Activated CD4-positive, alpha-beta T cell treated with anti-CD3 and anti-CD28 coated beads for 4 hours (primary cell): ENCODE measurements around the gene MRPS33.
A peak's percentile ranks its signal among the peaks of the same experiment; 100 is the strongest.
"Not testable (repeated sequence)": the region's sequence is repeated elsewhere in the genome, so short reads cannot be mapped to it uniquely, and the experiment has no call there.

ENCODE experiments used
- DNase-seq, 2 donors: peaks; one replicate each; pipeline ENCODE4 v3.0.0-alpha.2; 2020

Gene MRPS33

DNA sequence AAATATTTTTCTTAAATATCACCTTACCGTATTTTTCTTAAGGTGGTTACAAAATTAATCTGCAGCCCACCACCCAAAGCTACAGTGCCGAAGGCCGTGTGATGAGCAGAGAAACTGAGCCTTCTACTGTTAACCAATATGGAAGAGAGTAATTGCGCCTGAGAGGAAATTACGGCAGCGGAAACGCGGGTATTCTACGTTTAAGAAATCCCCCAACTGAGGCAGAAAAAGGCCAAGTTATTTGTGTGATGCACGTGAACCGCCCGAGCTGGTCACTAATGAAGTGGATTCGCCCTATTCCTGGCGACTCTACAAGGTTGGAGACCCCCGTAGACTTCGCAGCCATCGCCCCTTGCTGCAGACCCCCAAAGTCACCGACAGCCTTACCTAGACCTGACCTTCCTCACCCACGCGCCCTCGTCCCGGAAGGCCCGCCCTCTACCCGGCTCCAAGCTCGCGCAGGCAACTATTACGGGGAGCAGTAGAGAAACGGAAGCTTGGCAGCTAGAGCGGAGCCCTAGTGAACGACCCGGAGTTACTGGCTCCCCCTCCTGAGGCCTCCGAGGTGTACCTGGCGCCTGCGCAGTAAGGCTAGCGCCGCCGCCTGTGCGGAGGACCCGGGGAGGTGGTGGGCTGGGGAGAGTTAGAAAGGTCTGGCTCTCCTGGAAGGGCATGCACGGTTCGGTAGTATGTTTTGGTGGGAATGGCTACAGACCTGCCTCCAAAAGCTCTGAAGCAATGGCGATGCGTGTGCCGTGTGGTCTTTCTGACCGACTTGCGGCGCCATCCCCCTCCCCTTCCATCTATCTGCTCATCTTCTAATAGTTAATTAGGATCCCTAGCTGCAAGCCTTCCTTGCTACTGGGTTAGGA, at the start of gene MRPS33:
TSS of gene MRPS33 (minus strand) at position 429 of the 872 bp plus-strand sequence. CDS start 4,319 bp downstream, outside the sequence.
- DNase-seq: peak; percentile 93 to 94

DNA sequence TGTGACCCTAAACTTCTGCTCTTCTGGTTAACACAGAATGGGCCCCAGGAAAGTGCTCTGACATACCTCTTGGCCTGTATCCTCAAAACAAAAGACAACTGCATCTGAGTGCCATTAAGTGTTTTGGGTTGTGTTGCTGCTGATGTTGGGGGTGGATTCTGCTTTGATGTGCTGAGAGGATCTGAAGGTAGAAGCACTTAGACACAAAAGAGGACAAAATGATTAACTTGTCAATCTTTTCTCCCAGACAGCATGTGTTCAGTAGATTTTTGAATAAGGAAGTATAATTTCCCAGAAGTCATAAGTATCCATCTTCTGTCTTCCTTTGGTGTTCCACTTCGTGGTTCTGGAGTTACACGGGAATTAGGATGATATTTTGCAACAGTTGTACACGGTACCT, 43.0 kb upstream of the MRPS33 start:
- no peak for DNase-seq

DNA sequence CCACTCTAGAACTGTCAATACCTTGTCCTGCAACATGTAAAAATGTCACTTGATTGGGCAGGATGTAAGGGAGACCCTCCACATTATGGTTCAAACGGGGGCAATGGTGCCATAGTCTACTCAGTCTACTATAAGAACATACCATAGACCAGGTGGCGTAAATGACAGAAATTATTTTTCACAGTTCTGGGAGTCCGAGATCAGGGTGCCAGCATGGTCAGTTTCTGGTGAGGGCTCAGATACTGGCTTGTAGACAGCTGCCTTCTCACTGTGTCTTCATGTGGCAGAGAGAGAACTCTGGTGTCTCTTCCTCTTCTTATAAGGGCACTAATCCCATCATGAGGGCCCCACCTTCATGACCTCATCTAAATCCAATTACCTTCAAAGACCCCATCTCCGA, 40.4 kb upstream of the MRPS33 start:
- DNase-seq: no peak

DNA sequence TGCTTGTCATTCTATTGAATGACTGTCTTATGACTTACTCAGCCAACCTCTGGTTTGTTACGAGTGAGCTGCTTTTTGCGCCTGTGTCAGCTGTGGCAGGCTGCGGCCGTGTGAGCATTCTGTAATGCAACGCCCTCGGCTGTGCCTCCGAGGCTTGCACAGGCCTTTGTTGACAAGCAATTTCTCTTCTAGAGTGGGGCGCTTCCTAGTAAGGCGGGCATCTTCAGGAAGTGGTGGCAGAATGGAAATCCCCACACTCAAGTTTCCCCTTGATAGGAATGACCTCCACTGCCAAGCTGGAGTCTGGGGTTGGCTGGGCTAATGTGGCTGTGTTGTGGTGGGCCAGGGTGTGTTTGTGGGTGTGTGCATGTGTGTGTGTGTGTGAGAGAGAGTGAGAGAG, 38.9 kb upstream of the MRPS33 start:
- DNase-seq: peak; percentile 30 to 53

DNA sequence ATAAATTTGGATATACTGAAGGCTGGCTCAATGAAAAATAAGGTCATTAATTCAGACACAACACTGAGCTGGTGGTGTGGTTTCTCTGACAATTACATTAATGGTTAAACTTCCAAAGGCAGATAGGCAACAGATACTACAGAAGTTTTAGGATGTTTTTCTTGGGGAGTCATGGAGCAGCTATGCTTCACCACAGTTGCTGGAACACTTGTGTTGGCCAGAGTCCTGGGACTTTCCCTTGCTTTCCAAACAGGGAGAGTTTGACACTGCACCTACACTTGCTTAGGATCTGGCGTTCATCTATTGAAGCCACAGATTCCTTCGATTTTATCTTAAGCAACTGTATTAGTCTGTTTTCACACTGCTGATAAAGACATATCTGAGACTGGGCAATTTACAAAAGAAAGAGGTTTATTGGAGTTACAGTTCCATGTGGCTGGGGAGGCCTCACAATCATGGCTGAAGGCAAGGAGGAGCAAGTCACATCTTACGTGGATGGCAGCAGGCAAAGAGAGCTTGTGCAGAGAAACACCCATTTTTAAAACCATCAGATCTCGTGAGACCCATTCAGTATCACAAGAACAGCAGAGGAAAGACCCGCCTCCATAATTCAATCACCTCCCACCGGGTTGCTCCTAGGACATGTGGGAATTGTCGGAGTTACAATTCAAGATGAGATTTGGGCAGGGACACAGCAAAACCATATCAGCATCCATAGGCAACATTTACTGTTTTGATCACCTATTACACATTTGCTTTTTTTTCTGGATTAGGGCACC, 31.3 kb upstream of the MRPS33 start:
- no peak for DNase-seq

DNA sequence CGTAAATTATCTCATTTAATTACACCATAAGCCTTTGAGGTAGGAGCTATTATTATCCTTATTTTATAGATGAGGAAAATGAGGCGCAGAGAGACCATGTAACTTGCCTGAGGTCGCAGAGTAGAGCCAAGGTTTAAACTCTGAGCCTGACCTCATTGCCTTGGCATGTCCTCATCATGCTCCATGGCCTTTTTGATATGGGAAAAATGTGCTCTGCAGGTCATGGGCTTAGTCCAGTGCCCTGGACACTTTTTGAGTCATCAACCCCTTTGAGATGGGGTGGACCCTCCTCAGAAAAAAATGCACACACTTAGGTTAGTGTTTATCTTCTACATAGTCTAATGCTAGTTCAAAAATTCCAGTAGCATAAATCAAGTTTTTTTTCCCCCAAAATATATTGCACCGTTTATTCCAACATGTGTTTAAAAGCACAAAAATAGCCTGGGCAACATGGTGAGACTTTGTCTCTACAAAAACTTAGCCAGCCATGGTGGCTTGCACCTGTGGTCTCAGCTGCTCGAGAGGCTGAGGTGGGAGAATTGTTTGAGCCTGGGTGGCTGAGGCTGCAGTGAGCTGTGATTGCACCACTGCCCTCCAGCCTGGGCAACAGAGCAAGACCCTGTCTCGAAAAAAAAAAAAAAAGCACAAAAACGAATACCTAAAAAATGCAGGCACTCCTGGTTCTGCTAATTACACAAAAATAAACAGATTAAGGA, 30.5 kb upstream of the MRPS33 start:
- no peak for DNase-seq

DNA sequence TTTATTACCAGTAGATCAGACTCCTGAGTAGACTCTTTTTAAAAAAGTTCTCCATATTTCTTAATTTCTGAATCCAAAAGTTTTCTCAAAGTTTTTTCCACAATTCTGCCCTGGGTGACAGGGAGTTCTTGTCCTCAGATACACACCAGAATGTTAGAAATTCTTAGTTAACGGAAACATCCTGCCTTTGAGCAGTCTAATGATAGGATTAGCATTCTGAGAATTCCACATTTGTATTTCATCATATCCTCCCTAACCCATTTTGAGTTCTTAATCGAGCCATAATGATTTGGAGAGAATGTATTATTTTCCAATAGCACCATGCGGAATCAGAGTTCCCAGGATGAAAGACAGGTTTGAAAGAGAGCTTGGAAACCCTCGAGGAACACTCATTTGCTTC, 28.9 kb upstream of the MRPS33 start:
- DNase-seq: no peak

DNA sequence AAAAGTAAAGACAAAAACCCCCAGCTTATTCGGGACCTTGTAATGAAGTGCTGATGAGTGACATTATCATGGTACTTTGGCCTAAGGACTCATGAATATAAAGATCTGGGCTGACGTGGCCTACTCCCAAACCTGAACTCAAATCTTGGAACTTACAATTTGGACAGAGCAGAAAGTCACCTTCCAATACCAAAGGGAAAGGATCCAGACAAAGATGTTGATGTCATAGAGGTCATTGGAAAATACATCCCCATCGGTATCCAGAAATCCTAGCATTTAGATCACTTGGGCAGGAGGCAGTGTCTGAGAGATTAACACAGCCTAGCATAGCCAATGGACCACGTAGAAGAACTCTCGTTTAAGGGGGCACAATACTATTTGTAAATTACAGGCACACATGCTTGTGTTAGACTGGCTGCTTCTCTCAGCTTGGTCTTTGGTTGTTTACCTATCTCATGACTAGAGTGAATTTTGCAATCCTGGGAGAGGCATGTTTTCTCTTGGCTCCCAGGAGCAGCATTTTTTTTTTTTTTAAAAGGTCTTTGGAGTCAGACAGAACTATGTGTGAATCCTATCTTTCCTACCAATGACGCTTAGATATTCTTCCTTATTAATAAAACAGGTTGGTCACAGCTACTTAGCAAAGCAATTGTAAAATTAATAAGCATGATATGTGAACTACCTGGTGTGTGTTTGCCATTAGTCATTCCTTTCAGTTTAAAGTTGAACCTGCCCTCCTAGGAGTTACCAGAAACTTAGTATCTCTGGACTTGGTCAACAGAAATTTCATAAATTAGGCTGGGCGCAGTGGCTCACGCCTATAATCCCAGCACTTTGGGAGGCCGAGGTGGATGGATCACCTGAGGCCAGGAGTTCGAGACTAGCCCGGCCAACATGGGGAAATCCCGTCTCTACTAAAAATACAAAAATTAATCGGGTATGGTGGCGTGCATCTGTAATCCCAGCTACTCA, 27.8 kb upstream of the MRPS33 start:
- DNase-seq: no peak

DNA sequence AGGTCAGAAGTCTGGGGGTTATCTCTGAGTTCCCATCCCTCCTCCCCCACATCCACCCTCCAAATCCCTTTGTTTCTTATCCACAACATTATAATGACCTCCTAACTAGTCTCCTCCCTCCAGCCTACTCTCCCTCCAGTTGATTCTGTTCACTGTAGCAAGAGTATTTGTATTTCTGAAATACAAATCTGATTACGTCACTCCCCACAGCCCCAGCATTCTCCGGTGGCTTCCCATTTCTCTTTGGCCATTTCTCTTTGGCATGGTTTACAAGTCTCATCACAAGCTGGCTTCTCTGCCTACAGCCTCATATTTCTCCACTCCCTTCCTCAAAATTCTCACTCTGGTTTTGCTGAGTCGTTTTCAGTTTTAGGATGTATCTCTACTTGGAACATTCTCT, 24.6 kb upstream of the MRPS33 start:
- no peak for DNase-seq

DNA sequence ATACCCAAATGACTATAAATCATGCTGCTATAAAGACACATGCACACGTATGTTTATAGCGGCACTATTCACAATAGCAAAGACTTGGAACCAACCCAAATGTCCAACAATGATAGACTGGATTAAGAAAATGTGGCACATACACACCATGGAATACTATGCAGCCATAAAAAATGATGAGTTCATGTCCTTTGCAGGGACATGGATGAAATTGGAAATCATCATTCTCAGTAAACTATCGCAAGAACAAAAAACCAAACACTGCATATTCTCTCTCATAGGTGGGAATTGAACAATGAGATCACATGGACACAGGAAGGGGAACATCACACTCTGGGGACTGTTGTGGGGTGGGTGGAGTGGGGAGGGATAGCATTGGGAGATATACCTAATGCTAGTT, 23.3 kb upstream of the MRPS33 start:
- DNase-seq: not testable (repeated sequence)

DNA sequence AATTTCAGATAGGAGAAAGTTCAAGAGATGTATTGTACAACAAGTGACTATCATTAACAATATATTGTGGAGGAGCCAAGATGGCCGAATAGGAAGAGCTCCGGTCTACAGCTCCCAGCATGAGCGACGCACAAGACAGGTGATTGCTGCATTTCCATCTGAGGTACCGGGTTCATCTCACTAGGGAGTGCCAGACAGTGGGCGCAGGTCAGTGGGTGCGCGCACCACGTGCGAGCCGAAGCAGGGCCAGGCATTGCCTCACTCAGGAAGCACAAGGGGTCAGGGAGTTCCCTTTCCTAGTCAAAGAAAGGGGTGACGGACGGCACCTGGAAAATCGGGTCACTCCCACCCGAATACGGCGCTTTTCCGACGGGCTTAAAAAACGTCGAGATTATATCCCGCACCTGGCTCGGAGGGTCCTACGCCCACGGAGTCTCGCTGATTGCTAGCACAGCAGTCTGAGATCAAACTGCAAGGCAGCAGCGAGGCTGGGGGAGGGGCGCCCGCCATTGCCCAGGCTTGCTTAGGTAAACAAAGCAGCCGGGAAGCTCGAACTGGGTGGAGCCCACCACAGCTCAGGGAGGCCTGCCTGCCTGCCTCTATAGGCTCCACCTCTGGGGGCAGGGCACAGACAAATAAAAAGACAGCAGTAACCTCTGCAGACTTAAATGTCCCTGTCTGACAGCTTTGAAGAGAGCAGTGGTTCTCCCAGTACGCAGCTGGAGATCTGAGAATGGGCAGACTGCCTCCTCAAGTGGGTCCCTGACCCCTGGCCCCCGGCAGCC, 18.0 kb upstream of the MRPS33 start:
- not testable (repeated sequence) for DNase-seq

DNA sequence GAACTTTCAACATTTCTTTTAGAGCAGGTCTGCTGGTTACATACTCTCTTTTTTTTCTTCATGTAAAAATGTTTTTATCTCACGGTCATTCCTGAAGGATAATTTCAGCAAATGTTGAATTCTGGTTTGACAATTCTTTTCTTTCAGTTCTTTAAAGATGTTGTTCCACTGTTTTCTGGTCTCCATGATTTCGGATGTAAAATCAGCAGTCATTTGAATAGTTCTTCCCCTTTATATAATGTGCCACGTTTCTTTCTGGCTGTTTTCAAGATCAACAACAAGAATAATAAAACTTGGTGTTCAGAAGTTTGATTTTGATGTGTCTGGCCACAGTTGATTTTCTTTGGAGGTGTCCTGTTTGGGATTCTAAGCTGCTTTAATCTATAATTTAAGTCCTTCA, 14.0 kb upstream of the MRPS33 start:
- no peak for DNase-seq

DNA sequence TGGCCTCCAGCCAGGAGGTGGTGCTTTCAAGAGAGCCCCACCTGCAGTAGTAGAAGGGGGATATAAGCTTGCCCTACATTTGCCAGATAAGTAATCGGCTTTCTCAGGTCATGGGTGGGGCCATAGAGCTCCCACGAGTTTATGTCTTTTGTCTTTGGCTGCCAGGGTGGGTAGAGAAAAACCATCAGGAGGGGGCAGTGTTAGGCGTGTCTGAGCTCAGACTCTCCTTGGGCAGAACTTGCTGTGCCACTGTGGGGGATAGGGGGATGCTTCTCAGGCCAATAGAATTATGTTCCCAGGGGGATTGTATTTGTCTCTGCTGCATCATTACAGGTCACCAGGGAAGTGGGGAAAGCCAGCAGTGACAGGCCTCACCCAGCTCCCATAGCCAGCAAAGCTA, 12.3 kb upstream of the MRPS33 start:
- DNase-seq: no peak

DNA sequence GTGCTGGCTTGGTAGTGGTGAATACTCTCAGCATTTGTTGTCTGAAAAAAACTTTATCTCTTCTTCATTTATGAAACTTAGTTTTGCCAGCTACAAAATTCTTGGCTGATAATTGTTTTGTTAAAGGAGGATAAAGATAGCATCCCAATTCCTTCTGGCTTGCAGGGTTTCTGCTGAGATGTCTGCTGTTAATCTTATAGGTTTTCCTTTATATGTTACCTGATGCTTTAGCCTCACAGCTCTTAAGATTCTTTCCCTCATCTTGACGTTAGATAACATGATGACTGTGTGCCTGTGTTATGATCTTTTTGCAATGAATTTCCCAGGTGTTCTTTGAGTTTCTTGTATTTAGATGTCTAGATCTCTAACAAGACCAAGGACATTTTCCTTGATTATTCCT, 9.9 kb upstream of the MRPS33 start:
- no peak for DNase-seq

DNA sequence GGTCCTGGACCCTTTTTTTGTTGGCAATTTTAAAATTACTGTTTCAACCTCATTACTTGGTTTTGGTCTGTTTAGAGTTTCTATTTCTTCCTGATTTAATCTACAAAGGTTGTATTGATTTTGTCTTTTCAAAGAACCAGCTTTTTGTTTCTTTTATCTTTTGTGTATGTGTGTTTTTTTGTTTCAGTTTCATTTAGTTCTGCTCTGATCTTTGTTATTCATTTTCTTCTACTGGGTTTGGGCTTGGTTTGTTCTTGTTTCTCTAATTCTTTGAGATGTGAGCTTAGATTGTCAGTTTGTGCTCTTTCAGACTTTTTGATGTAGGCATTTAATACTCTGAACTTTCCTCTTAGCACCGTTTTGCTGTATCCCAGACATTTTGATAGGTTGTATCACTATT, 8.5 kb upstream of the MRPS33 start:
- no peak for DNase-seq

DNA sequence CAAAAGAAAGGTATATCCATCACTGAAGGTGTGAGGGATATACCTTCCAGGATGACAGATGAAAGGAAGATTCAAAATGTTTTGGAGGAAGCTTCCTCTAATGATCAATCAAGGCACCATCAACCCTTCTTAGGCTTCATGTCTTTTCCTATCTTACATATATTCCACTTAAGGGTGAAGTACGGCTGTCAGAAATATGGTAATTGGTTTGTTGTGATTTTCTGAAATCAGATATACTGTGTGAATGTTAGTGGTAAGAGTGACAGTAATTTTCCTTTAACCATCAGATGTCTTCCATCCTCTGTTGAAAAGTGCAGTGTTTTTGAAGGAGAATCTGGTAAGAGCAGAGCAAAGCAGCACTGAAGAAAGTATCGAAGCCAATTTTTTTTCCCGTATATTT, 2.8 kb upstream of the MRPS33 start:
- no peak for DNase-seq

DNA sequence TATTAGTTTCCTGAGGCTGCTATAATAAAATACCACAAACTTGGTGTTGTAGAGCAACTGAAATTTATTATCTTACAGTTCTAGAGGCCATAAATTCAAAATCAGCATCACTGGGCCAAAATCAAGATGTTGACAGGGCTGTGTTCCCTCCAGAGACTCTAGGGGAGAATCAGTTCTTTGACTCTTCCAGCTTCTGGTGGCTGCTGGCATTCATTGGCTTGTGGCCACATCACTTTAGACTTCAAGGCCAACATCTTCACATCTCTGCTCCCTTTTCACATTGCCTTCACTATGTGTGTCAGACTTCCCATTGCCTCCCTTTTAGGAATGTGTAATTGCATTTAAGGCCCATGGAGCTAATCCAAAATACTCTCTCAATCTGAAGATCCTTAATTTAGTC, 1.6 kb upstream of the MRPS33 start:
- no peak for DNase-seq

DNA sequence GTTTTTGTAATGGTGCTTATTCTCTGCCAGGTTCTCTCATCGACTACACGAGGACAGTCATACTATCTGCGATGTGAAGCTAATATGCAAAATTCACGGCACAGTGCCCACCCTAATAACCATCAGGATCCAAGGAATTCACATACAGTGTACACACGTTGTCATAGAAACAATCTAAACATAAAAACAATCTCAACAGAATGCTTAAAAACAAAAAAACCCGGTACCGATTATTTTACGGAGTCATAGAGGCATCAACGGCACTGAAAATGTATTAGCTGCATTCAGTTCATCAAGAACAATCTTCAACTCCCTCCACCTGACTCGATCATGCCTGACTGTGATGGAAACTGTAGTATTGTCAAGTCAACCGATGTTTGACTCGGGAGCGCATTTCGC, 628 bp downstream of the MRPS33 start:
- DNase-seq: no peak

DNA sequence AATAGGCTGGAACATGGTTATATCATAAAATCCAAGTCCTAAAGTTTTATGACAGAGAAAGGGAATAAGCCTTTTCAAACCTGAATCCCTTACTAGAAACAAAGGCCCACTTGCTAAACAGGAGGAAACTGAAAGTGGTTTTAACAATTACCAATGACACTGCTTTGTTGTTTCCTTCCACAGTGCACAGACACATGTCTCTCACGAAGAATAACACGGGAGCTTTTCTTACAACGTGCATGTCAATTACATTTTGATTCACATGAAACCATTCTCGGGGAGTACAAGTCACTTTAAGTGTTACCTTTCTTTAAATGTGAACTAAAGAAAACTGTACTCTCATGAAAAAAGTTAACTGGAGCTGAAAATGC, 1.4 kb downstream of the MRPS33 start:
- DNase-seq: no peak

DNA sequence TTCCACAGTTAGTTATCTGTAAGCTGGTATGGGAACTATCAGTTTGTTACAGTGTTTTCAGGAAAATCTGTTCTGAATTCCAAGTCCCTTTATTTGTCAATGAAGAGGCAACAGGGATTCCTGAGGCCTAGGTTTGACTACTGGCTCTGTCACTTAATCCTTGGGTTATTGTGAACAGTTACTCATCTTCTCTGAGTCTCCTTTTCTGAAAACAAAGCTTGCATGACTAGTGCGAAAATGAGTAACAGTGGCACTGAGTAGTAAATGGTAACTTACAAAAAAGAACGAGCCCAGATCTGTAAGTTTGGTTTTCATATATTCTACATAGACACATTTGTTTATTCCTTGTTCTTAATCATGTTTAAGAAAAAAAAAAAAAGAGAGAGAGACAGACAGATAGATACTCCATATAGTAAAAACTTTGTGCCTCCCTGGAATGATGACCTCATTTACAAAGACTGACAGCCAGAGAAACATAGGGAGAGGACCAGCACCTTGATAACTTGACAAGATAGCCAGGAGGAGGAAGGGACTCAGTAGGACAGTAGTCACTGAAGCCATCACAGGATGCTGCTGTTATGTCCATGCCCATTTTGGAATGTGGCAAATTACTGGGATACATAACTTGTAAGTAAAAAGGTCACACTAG, 1.9 kb downstream of the MRPS33 start:
- no peak for DNase-seq
